GM19328 (cell line): ENCODE results near the gene CFL2.
"Not testable (repeated sequence)": the region's sequence is repeated elsewhere in the genome, so short reads cannot be mapped to it uniquely, and the experiment has no call there.

Source experiments
- ATAC-seq: cut with Tn5 transposase; IDR thresholded peaks from one replicate; pipeline ENCODE4 v1.9.1; 2021; ENCODE audit warnings: mild to moderate bottlenecking, moderate library complexity; ENCODE audit not compliant: unreplicated experiment

Gene CFL2

DNA sequence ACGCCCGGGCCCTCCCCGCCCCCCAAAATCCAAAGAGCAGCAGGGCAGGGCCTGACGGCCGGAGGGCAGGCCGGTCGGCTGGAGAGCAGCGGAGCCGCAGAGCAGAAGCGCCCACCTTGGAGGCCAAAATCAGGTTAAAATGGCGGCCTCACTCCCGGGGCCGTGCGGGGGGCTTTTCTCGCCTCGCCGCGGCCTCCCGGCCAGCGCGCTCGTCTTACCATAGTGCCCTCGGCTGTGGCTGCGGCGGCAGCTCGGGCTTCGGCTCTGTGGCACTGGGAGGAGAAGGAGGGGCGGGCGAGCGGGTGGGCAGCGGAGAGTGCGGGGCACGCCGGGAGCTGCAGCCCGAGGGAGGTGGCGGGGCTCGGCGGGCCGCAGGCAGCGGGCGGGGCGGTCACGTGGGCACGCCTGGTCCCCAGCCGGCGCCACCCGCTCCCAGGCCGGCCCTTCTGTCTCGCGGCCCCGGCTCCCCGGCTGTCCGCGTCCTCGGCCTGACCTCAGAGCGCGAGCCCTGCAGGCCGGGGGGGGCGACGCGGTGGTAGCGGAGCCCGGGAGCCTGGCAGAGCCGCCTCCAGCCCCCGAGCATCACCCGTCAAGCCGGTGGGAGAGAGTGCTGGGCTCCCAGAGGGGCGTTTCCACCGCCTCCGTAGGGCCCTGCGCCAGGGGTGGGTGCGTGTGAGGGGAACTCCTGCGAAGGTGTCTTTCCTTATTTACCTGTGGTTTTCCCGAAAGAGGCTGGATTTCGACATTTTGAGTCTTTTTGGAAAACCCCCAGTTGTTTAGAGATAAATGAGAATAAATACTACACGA lies at the start of gene CFL2:
Gene CFL2 (minus strand): TSS at position 274 of the 807 bp plus-strand sequence. CDS start 53 bp downstream, at position 221.
- peak; percentile 79 for ATAC-seq

- ATAC-seq = no peak
Measured at GRCh38 chr14:34755215-34755614, 40.8 kb upstream of the CFL2 start.

DNA sequence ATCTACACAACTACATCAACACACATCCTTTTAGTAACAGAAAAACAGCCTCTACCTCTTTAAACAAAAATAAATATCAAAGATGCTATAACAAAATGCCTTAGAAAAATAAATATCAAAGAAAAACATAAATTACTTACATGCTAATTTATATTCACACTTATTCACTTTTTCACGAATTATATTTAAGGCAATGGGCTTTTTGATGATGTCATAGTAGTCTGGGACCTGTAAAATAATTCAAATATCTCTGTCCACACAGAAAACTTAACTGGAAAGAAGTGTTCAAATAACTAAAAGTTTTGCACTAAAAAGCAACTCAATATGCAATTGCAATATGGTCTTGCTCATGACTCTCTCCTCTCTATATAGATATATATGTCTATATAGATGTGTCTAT lies 40.3 kb upstream of the CFL2 start:
- ATAC-seq = no peak

DNA sequence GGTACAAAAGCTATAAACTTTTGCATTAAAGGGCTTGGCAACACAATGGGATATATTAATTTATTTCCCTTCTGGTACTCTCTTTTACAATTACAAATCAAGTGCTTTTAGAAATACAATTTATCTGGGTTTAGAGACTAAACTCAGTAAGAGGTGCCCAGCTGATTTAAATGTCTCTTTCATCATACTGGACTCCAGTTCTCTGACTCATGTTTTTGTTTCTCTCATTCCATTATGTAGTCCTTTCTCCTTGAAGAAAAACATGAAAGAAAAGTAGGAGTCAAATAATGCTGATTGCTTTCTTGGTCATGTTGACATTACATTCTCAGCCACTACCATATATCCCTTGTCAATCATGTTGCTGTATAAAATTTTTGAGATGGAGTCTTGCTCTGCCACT lies 36.3 kb upstream of the CFL2 start:
- ATAC-seq = no peak

DNA sequence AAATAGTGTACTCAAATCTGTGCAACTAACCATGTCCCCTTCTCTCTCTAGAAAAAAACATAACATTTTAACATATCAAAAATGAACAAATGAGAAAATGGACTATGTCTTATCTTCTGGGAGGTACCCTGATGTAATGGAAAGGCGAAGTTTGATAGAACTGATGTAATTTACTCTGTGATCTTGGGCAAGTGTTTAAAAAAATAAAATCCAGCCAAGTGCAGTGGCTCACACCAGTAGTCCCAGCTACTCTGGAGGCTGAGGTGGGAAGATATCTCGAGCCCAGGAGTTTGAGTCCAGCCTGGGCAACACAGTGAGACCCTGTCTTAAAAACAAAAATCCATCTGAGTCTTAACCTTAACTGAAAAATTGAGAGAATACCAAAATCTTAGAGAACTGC lies 35.8 kb upstream of the CFL2 start:
- no peak for ATAC-seq

GRCh38 chr14:34749408-34749807 lies 35.0 kb upstream of the CFL2 start:
- no peak for ATAC-seq

GRCh38 chr14:34742270-34743115 lies 28.1 kb upstream of the CFL2 start:
- ATAC-seq = no peak

DNA sequence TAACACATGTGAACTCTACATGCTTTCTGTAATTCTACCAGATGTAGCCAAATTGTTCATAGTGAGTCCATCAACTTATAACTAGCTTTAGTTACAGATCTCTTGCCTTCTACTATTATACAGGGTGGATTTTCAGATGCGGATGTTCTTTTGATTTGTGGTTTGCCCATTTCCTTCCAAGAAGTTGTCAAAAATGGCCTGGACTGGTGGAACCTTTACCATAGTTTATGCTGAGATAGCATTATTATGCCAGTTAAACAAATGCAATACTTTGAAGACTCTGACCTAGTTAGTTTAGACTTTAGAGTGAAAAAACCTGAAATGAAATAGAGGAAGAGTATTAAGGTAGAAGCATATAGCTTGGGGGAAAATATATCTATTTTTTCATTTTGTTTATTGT lies 27.4 kb upstream of the CFL2 start:
- ATAC-seq = no peak

DNA sequence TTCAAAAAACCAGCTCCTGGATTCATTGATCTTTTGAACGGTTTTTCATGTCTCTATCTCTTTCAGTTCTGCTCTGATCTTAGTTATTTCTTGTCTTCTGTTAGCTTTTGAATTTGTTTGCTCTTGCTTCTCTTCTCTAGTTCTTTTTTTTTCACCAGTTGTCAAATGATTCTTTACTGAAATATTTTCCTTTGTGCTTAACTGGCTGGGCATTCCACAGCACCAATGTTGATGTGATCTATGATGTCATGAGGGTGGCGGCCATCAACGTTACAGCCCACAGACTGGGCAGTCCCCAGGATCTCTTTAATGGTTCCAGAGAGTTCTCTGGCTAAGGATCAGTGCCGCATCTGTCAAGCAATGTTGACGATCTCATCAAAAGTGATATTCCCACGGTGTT lies 25.7 kb upstream of the CFL2 start:
- ATAC-seq = not testable (repeated sequence)

GRCh38 chr14:34737079-34737478 lies 22.7 kb upstream of the CFL2 start:
- not testable (repeated sequence) for ATAC-seq

DNA sequence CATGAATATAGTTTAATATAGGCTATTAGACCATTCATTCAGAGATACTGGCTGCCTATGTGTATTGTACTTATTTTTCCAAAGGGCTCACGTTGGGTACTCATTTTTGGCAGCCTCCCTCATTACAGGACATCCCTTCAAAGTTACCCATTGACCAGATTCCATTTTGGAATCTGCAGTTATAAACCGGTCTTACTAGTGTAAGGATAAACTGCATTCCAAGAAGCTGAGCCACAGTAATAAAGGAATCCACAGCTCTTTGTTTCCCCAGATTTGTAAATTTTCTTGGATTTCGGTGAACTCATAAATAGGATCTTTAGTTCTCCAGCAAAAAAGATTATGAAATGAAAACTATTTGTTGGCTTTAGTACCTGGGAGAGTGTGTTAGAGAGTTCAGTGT lies 18.9 kb upstream of the CFL2 start:
- ATAC-seq = no peak

DNA sequence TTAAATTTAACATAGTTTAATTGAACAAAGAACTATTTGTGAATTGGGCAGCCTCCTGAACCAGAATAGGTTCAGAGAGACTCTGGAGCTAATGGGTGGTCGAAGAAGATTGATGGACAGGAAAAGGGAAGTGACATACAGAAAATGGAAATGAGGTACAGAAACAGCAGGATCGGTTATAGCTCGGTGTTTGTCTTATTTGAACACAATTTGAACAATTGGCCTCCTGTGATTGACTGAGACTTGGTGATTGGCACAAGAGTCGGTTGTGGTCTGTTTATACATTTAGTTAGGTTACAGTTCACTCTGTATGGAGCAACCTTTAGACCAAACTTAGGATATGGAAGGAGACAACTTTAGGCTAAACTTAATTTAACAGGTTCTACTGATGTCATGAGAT lies 18.4 kb upstream of the CFL2 start:
- no peak for ATAC-seq

DNA sequence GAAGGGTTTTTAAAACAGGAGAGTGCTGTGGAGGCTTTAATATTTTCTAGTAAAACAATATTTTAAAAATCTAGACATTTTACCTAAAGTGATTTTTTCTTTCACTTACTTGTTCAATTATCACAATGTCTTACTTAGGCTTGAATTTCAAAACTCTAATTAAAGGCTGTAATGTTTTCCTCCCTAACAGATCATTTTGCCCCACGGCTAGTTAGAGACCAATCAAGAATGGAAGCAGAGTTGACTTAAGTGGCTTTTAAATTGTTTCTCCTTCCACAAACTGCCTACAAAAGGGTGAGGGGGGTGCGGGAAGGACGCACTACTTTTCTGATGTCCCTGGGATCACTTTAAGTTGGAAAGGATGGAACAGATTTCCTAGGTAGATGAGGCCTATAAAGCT lies 9.5 kb upstream of the CFL2 start:
- ATAC-seq = no peak

GRCh38 chr14:34722723-34723545 lies 8.5 kb upstream of the CFL2 start:
- no peak for ATAC-seq

GRCh38 chr14:34721129-34721528 lies 6.7 kb upstream of the CFL2 start:
- ATAC-seq = no peak

GRCh38 chr14:34718750-34719304 lies 4.4 kb upstream of the CFL2 start:
- ATAC-seq = no peak

- ATAC-seq = no peak
Measured at GRCh38 chr14:34715127-34715863, 902 bp upstream of the CFL2 start.

DNA sequence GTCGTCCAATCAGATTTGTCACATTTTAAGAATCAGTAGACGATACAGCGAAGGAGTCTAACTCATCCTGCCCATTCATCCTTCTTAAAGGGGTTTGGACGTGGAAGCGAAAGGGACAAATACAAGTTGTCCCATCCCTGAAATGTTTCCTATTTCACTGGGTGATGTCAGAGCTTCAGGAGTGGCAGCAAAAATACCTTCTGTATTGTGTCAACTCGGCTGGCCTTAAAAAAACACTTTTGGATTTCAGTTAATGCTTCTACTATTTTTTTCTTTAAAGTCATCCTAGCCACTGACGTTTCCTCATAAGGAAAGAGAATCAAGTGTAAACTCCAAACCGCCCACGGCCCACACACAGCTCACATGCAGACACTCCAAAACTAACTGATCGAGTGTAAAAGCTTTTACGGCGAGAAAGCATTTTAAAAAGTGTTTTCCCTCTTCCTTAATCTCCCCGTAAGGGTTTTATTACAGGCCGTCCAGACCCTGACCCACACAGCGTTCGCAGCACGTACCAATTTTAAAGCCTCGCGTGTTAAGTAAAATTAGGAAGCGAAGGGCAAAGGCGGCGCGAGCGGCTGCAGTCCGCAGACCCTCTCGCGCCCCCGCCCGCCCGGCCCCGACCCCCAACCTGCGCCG lies 593 bp downstream of the CFL2 start:
- ATAC-seq = peak; percentile 14

GRCh38 chr14:34713122-34713680 lies 1.2 kb downstream of the CFL2 start:
- no peak for ATAC-seq
